HG03442 (cell line): ENCODE measurements around the gene CABLES2.

Experiments used
- ATAC-seq: cut with Tn5 transposase; IDR thresholded peaks from one replicate; pipeline ENCODE4 v1.9.1; 2021; ENCODE audit warnings: mild to moderate bottlenecking, moderate library complexity; ENCODE audit not compliant: unreplicated experiment

CABLES2 gene

DNA sequence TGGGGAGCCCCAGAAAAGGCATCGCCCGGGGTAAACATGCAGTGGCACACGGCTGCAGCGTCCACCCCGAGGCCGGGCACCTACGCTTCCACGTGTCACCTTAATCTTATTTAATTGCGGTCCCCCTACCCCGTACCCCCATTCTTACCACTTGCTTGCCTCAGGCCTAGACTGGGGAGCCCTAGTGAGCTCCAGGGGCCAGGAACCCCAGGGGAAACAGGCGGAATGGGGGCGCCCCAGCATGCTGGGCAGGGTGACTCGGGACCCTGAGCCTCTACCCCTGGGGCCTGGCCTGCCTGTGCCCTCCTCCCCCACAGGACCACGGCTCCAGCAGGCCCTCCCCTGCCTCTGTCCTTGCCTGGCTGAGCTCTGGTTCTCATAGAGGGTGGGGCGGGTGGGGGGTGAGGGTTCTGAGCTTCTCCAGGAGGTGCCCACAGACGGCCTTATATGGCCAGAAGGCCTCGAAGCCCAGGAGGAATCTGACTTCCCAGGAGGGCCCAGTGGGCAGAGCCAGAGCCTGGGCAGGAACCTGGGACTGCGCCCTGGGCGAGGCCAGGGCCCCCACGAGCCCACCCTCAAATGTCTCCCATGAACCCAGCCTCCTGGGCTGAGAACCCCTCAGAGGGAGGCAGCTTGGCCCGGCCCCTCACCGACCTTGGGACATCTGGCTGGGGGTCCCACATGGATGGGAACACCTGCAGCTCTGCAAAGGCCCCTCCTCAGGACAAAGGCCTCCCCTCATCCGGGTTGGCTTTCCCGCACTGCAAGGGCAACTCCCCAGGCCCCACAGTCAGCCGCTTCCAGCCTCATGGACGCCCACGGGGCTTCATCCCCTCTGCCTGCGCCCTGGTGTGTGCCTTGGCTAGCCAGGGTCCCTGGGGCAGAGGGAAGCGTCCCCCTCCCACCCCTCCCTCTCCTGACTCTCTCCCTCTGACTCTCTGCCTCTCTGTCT lies 34.8 kb downstream of the CABLES2 start:
- no peak for ATAC-seq

DNA sequence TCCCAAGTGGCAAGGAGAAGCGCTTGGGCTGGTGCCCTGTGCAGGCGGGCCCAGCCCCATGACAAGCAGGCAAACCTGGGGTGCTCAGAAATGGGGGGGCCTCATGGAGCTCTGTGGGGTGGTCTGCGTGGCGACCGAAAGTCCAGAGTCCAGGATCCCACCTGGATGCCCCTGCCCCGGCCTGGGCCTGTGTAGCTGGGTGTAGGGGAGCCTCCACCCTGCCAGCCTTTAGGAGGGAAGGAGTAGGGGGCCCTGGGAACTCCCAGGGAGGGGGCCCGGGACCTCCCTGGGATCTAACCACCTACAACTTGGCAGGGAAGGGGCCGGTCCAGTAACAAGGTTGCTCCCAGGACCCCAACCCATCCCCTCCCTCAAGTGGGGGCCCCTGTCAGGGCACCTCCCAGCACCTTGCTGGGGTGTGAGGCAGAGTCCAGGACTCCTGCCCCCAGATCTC lies 35.5 kb downstream of the CABLES2 start:
- no peak for ATAC-seq

DNA sequence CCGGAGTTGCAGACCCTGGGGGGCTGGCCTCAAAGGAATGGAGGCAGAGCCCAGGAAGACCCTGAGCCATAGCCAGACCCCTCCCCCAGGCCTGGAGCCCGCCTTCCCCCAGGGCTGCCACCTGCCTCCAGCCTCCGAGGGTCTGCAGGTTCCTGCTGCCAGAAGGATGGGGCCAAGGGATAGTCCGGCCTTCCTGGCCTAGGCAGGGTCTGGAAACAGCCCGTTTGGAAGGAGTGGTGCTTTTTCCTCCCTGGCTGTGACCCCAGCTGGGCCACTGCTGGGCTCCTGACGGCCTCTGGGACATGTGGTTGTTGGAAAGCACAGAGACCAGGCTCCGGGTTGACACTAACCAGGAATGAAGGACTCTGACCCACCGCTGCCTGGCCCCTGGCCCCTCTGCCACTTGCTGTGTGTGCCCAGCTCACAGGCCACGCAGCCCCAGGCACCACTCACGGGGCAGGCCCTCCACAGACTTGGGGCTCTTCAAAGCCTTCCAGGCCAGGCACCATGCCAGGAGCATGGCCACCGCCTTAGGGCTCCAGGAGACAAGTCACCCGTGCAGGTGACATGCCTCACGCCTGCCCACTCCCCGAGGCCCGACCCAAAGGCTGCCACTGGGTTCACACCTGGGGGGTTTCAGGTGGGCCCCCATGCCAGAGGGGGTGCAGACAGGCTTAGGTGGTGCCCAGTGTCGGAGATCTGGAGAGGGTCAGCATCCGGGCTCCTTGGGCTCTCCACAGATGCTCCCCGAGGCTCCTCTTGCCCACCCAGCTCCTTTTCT lies 36.1 kb downstream of the CABLES2 start:
- no peak for ATAC-seq

DNA sequence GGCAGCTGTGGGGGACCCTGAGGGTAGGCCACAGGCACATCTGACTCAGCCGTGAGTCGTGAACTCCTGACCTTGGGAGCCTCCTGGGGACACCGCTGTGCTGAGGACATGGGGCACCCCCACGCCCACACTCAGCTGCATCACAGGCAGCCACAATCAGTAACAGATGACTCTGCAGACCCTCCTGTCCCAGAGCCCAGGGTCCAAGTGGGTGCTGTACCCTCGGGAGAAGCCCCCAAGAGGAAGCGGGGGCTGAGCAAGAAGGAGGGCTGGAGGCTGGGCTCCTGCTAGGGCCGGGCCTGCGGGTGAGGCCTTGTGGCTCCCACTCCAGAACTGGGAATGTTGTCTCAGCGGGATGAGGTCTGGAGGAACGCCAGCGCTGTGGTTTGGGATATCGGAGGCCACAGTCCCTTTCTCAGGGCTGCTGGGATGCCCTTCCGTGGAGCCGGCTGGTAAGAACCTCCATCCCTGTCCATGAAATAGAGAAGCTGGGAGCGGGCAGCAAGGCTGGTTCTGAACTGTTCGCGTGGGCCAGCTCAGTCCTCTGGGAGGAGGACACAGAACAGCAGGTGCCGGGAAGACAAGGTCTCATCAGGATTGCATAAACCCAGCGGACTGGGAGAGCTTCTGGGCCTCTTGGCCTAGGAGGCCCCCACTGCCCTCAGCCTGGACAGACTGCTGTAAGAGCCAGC lies 36.8 kb downstream of the CABLES2 start:
- ATAC-seq: no peak

DNA sequence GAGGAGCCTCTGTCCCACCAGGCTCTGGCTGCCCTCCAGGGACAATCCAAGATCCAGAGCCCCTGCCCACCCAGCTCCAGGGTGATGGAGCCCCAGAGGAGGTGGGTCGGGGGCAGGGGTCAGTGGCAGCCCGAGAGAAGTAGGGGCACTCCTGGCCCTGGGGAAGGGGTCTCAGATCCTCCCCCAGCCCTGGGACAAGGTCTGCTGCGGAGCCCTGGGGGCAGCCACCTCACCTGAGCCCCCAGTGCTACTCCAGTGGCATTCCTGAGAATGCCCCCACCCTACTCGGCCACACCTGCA lies 37.3 kb downstream of the CABLES2 start:
- ATAC-seq: no peak

DNA sequence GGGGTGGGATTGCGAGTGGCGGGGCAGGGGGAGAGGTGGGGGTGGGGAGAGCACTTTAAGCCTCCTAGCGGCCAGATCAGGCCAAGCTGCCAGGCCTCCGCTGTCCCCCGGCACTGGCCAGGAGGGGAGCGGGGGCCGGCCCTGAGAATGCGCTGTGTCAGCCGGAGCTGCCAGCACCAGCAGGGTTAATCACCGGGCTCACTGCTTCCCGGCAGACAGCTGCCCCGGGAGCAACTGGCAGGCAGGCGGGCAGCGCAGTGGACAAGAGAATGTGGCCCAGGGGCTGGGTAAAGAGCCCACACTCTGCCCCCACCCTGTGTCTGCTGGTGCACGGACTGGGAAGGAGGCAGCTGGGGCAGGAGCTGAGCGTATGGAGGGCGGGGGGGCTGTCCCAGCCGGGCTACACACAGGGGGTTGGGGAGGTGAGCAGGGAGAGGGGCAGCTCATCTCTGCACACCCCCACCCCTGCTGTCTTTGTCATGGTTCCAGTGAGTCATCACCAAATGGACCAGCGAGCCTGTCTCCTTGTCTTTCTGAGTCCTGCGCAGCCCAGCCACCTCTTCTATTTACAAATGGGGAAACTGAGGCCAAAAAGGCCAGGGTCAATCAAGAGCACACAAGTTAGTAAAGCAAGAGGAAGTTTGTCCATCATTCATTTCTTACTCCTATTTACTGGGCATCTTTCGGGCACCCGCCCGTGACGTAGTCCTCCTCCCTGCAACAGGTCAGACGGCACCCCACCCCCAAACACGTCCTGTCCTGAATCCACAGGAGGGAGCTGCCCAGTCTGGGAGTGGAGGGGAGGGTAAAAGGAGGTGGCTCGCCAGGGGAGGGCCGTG lies 37.9 kb downstream of the CABLES2 start:
- ATAC-seq: no peak

DNA sequence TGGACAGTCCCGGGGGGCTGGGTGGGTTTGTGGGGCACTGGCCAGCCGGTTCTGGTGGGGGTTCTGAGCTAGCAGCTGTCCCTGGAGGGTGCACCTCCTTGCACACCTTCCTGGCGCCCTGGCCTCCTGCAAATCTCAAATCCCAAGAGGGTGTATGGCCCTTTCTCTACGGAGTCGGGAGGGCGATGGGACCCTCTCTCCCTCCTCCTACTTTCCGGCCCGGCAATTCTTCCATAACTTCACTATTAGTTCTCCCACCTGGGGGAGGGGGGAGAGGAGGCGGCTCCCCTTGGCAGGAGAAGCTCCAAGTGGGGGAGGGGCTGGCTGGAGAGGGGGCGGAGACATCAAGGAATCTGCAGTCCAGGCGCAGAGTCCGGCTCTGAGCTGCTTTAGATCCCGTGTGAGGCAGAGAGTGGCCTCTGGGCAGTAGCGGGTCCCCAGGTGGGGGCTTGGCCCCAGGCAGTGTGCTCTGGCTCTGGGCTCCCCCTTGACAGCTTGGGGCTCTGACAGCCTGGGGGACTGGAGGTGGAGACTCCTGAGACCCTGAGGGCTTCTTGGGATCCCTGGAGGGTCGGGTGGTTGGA lies 38.6 kb downstream of the CABLES2 start:
- ATAC-seq: no peak

DNA sequence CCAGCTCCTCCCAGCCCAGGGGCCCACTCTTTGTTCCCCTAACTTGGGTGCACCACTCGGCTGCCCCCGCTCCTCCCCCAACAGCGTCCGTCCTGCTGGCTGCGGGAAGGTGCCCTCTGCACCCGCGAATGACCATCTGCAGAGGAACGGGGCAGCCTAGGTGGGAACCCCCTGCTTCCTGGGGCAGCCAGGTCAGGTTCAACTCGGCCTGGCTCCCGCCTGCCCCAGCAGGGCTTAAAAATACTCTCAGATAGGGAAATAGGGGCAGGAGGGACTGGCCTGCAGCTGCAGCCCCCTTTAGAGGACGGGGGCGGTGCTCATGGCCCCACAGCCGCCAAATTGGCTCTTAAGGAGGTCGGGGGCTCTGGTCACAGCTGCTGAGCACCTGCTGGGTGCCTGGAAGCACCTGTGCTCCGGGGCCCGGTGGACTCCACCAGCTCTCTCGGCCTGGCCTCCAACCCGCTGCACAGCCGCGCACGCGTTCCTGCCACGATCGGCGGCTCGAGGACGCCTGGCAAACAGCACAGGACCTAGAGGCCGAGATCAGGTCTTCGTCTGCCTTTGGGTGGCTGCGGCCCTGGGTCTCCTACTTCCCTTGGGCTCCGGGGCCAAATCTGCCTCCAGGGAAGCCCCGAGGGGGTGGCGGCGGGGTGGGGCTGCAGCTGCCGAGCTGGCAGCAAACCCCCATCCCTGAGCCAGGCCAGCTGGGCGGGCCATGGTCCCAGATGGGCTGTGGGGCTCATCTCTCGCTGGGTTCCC lies 39.3 kb downstream of the CABLES2 start:
- no peak for ATAC-seq

DNA sequence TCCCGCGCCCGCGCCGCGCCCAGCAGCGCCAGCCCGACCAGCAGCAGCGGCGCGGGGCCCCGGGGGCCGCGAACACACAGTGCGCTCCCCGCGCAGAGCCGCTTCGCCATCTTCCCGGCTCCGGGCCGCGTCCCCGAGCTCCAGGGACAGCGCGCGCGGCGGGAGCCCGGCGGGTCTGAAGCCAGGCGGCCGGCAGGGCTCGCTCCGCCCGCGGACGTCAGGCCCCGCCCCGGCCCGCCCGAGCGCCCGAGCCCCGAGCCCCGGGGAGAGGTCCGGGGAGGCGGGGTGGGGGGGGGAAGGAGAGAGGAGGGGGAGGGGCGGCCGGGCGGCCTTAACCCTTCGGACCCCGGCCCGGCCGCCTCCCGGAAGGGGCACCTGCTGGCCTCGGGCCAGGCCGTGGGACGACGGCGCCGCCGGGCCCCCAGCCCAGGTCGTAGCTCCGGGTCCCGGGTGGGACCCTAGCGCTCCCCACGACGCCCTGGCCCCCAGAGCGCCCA lies 39.9 kb downstream of the CABLES2 start, which contains the start of gene LAMA5:
Gene LAMA5, minus strand, starts transcription at position 177 of the 497 bp plus-strand sequence. Its CDS starts 67 bp downstream, at position 110.
- no peak for ATAC-seq

DNA sequence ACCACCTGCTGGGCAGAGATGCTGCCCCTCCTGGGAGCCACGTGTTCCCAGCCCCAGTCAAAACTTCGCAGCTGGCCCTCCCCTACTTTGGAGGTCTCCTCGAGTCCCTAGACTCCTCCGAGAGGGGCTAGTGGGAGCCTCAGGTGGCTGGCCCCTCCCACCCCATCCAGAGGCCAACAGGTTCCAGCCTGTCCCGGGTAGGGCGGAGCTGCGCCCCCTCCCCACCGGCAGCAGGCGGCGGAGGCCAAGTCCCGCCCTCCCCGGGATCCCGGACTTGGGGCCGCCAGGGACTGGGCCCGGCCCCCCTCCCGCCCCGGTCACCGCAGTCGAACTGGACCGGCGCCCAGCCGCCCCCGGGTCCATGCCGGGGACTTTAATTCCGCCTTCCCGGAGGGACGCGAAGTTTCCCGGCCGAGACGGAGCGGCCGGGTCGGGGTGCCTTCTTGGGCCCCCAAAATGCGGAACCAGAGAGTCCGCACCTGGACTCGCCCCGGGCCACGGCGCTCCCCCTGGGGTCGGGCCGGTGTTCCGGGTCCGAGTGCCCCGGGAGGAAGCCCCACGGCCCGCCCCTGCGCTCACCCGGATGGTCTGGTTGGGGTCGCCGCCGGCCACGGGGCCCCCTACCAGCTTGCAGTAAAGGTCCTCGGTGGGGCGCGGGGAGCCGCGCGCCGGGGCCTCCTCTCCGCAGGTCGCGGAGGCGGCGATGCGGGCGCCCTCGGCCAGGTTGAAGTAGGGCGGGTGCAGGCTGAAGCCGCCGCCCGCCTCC lies 40.5 kb downstream of the CABLES2 start:
- no peak for ATAC-seq

DNA sequence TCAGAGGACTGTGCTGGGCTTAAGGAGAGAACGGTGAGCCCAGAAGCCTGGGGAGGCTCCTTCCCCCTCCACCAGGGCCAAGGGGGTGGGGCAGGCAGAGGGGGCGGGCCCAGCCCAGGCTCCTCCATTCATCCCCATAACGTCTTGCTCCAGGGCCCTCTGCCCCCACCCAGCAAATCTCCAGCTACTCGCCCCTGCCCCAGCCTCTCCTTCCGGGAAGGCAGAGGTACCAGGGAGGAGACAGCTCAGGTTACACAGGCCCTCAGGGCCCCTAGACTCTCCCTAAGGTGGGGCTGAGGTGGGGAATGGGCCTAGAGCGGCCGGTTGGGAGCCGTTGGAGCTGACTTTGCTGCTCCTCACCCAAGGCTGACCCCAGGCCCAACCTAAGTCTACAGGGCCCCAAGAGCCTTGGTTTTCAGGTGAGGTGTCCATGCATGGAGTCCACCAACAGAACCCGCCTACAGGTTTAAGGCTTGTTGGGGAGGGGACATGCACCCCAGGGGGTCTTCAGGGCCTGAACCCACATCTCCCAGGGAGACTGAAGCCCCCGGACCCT lies 41.2 kb downstream of the CABLES2 start:
- ATAC-seq: no peak

DNA sequence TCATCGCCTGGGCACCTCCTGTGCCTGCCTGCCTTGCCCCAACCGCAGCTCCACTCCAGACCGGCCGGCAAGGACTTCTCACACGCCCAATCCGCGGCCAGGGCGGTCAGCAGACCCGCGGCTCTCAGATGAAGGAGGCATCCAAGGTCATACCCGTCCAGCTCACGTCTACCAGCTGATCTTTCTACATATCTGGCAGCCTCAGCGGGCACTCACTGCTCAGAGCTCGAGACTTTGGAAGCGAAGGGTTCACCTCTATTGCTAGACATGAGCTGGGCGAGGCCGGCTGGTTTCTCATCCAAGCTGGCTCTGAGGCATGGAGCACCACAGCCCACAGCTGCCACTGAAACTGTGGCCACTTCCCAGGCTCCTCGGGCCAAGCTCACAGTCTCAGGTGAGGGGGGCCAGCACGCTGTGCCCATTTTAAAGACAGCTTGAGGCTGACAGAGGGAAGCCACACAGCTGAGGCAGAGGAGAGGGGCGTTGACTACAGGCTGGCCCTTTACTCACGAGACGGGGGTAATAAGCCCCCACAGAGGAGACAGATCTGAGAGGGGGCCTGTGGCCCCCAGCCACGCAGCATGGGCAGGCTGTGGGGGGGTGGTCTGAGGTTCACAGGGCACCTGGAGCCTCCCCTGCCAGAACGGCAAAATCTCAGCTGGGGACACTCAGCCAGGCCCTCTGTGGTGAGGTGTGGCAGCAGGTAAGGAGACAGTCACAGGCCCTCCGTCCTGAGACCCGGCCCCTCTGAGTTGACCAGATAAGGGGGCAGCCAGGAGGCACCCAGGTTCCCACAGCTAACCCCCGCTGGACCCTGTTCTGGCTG lies 42.0 kb downstream of the CABLES2 start:
- ATAC-seq: no peak

DNA sequence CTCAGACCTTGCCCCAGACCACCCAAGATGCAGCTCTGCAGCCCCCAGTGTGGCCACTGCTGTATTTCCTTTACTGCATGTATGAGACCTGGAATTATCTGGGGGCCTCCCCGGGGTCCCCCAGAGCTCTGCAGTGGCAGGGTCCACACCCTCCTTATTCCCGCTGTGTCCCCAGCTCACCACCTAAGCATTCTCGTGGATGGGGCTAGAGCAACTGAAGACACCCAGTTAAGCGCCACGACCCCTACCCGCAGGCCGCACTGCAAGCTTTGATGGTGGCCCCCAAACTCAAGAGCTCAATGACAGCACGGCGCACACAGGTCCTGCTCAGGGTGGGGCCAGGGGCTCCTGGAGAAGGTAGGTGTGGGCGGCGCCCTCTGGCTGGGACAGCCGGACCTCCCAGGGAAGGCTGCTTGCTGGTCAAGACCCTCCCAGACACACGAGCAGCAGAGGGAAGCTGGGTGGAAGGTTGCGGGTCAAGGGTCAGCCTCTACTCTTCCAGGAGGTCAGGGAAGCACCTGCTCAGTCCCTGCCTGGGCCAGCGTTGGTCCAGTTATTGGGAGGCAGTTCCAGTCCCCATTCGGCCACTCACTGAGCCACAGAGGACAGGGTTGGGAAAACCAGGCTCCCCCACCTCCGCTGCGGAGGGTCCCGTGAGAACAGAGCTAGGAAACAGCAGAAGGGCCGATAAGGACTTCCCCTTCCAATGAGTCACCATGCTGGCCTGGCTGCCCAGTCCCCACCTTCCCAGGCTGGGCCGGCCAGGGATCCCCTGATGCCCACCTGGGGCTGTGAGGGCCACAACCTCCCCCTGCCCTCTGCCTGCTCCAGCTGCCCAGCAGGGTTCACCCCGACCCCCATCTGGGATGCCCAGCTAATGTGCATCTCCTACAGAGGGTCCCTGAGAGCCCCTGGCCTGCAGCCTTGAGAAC lies 42.9 kb downstream of the CABLES2 start:
- no peak for ATAC-seq

DNA sequence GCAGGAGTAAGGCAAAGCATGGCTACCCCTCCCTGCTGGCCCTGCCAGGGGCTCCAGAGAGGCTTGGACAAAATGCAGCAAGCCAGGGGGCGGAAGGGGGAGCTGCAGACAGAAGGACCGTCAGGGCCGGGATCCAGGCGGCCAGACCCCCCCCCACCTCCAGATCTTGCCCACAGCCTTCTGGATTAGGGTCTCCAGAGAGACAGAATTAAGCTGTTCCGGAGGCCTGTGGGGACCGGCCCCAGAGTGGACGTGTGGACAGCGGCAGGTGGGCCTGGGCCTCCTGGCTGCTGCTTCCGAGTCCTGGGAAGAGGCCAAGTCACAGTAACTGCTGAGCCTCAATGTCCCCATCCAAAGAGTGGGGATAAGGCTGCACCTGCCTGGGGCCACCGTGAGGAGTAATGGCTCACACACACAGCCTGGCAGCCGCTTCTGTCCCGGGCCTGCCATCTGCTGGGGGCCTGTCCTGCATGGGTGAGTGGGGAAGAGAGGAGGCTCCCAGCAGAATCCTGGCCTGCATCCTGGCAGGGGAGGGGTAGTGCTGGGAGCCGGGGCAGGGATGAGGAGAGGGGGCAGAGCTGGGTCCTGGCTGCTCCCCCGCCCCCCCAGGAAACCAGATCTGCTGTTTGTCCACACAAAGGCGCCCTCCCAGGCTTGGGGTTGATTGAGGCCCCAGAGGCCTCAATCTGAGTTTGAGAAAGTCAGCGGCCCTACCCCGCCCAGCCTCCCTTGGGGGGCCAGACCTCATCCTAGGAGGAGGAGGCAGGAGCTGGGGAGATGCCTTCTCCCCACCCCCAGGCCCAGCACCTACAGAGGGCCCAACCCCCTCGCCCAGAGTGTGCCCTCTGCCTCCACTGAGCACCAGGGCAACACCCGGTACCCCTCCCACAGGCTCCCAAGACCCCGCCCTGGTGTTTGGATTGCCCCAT lies 43.8 kb downstream of the CABLES2 start:
- ATAC-seq: no peak

DNA sequence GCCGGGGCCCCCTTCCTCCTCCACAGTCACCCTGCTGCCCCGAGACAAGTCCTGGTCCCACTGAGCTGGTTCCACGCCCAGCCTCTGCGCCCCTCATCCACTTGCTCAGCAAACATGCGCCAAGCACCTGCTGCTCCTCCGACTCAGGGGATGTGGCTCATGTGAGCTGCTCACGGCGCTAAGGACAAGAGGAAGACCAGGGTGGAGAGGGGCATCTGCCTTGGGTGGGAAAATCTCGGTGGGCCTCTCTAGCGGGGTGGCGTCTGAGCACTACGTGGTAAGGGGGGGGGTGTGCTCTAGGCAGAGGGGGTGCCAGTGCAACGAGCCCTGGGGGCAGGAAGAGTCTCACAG lies 44.5 kb downstream of the CABLES2 start:
- ATAC-seq: no peak
